ENCODE data around the gene POPDC3. TPM values are rescaled to one million over a fixed set of nuclear protein-coding genes. Genes with fewer than 3 reads are reported as not detected.

Gene POPDC3
- polyA plus RNA-seq, 10 donors: 47.4 to 94.8 (median 63.8) TPM

DNA sequence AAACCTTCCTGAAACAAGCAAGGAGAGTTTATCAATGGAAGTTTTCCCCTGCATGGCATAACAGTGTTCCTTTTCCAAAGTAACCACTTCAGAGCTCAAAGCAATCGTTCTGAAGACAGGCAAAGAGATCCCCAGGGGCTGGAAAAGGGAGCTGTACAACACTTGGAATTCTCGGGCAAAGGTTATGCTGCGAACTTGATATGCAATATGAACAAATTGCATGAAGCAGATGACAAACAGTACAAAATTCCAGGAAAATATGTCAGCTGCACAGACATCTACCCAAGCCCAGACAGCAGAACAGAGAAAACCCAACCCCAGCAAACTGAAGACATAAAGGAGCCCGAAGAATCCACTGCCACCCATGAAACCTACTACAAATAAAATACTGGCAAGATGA, 18.4 kb downstream of the POPDC3 start:
- no peak for DNase-seq

DNA sequence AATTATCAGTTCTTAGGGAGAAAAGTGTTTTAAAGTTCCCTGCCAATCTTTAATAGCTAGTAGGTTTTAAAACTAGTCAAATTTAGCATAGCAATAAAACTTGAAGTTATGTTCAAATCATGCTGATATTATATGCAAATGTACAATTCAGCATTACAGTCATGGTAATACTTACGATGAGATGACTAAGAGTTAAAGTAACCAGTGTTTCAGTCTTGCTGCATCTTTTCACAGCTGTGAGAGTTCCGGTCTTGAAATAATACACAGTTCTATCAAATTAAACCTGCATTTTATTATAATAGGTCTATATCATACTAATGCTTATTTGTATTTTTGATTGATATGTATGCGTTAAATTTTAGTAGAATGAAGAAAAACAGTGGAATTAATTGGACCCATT, 26.1 kb downstream of the POPDC3 start:
- no peak for DNase-seq

DNA sequence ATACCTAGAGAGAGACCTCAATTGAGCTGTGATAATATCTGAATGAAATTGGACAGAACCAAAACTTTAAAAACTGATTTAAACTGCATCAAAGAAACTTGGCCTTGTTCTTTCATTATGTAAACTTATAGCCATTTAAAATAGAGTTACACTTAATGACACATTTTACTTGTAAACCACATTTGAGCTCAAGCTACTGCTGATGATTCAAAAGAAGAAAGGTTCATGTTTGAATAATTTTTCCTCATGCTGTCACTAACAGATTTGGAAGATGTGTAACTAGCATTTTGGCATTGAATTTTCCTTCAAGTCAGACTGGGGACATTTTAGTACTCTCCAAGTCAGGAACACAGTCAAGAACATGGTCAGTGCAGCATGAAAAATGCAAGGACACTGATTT, 26.9 kb downstream of the POPDC3 start:
- DNase-seq: no peak

DNA sequence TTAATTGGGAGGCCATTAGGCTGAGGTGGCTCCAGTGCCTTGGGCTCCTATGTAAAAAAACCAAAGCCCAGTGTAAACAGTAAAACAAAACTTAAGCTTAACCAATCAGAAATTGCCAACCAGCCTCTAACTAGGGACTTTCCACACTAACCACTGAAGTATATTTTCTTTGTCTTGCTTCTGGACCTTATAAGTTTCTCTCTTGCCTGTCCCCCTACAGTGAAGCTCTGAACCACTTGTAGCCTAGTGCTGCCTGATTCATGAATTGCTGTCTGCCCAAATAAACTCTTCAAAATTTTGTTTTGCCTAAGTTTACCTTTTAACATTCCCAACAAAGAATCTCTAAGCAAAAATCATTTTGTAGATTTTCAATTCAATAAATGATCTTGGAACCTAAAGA, 28.2 kb downstream of the POPDC3 start:
- no peak for DNase-seq

DNA sequence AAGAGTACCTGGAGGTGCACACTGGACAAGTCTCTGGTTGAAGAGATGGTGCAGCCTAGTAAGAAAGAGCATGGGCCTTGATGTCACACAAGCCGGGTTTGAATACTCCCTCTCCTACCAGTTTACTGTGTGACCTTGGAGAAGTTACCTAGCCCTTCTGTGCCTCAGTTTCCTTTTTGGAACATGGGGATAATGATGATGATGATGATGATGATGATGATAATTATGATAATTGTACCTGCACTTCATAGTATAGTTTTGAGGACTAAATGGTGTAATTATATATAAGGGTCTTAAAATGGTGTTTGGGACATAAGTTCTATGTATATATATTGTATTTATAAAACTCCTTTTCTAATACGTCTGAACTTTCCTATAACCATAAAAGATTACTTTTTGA, 41.7 kb downstream of the POPDC3 start:
- DNase-seq: no peak

DNA sequence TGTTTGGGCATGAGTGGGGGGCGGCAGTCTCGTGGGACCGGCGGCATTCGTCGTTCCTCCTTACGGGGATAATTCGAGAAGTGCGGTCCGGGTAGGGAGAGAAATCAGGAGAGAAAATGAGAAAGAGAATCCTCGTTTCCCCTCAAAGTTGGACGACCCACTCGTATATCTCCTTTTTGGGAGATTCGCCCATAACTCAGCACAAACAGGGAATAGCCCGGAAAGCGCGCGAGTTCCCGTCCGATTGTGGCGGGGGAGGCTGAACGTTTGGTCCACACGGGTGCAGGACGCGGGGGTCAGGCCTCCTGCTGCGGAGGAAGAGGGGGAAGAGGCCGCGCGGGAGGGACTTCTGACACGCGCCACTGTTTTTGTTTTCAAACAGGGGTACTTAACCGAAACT, 42.4 kb downstream of the POPDC3 start:
- DNase-seq: peak in 1 of 3 donors; percentile 65

DNA sequence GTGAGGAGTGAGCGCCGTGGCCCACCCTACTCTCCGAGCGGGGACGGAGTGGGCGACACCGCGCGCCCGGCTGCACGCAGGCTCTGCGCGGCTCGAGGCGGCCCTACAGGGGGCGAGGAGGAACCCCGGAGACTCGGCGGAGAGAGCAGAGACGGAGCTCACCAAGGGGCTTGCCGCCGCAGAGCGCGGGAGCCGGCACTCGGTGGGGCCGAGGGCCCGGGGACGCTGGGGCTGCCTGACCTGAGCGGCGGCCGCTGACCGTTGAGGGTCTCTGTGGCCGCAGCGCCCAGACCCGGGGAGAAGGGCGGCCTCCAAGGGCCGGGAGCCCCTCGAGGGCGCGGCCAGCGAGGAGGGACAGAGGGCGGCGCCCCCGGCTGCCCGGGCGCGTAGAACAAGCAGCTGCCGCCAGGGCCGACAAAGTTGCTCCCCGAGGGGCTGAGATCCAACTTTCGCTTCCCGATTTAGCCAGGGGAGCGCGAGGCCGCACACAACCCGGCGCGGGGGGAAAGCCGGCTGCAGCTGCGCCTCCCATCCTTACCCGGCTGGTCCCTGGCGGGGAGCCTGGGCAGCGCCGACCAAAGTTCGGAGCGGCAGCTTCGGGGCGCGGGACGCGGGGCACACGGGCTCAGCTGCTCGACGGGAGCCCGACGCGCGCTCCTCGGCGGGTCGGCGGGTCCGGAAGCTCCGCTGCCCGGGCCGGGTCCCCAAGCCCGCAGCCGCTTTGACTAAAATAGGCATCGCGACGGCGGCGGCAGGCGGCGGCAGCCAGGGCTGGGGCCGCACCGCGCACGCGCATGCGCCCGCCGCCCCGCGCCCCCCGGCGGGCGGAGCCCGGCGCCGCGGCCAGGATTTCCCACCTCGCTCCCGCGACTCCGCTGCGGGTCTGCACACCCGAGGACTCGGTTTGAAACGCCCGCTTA, 43.1 kb downstream of the POPDC3 start:
- DNase-seq: peak; percentile 57 to 88 (median 70)

DNA sequence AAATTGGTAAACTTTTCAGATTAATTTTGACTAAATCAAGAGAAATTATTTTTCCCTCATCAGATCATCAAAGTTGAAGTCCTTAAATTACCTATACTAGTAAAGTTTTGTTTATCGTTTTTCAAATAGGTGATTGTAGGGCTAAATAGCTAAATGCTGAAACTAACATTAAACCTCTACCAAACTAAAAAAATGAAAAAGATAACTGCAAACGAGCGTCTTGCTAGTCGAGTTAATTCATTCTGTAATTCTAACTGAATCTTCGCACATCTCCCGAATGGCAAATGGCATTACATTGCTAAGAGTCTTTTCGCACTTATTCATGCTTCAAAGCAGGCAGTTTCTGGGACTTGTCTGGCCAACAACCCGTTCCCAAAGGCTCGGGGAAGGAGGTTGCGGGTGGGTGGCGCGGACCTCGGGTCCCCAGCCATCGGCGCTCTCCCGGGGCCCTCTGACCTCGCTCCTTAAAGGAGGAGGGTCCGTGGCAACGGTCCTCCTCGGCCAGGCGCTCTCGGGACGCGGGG, 43.8 kb downstream of the POPDC3 start:
- DNase-seq: no peak

DNA sequence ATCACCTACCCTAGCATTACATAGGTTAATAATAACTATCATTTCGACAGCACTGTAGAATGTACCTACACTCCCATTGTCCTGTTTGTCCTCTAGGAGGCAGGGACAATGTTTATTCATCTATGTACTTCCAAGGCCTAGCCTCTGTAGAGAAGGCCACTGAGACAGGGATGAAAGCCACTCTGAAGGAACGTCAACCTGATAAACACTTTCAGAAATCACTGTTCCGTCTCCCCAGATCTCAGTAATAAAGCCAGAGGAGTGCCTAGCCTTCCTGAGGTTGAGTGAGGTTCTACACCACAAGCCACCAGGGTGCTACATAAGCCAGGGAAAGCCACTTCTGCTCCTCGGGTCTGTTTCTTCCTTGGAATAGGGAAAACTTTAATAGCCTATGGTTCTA, 44.8 kb downstream of the POPDC3 start:
- DNase-seq: peak; percentile 6 to 41 (median 14)

DNA sequence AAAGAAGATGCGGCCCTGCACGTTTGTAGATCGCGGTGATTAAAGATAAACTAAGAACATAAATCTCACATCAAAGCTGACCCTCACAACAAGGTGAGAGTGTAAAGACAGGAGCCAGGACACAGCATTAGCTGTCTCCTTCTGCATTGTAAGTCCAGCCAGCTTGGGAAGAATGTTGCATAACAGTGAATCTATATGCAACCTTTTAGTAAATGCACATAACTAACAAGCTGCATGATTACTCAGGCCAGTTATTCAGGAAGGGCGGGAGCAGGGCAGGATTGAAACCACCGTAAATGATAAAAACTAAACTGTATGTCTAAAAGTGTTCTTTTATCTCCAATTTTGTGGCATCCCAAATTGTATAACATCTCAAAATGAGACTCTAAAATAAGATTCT, 57.1 kb downstream of the POPDC3 start:
- DNase-seq: no peak

DNA sequence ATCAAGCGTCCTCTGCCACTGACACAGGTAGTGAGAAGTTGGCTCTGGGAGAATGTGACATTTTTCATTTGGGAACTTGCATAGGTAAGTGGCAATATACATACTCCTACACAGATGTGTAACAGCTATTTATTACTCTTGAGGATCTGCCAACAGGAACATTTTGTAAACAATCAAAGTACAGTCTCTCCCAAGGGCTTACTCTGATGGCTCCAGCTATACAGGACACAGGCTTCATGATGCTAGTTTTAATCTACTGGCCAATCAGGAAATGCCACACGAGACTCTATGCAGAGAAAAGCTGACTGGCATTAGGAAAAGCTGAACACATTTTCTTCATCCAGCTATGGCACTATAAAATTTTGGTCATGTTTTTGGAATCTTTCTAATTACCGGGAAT, 57.8 kb downstream of the POPDC3 start:
- no peak for DNase-seq

DNA sequence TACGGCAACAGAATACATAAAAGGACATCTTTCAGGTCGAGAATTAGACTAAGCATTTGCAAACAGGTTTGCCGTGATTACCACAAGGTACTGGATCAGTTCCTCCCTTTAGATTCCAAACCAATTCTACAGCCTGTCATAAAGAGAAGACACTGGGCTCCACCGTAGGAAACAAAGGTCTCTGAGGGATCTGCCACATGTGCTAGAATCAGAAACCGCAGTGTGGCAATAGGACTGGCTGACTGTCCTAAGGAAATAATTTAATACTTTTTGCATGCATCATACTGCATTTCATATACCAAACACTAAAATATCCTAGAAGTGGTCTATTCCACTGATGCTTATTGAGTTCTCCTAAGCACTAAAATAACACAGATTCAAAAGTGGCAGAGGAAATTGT, 59.2 kb downstream of the POPDC3 start:
- no peak for DNase-seq

DNA sequence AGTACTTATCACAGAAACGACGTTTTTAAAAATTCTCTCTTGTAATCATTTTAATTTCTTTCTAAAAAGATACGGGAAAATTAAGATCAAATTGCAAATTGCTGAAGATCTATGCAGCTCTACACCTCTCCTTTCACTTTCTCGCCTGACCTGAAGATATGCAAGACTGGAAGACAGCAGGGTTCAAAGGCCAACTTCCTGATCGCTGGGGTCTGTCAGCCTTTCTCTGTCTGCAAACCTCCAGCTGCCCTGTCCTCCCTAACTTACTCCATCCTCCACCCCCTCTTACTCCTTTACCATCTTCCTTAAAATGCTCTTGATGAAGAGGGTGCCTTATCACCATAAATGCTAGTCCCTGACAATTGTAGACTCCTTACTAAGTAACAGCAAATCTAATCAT, 63.7 kb downstream of the POPDC3 start:
- DNase-seq: no peak

DNA sequence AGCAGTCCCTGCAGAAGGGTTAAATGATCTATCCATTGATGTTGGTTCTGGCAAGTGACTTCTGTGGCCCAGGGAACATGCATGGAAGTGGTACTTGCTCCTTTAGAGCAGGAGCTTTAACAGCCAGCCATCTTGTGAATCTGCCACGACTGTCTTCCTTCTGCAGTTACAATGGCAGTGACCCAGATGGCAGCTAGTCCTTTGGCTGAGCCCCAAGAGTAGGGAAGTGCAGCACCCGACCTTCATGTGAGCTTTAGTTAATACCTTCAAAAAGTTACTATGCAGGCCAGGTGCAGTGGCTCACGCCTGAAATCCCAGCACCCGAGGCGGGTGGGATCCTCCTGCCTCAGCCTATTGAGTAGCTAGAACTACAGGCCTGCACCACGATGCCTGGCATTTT, 66.4 kb downstream of the POPDC3 start:
- no peak for DNase-seq

DNA sequence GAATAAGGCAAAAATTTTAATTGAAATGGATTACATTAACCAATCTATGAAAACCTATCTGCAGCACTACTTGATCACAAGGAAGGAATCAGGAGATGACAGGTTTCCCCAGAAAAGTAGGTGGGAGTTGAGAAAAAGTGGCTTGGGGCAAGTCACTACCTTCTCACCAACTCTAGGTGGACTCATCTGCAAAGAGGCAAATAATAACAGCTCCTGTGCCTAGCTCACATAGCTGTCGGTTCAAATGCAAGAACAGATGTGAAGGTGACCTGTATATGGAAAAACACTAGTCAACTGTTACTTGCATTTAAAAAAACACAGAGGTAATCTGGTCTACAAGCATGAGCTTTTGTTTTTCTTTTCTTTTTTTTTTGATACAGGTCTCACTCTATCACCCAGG, 67.2 kb downstream of the POPDC3 start:
- DNase-seq: no peak

DNA sequence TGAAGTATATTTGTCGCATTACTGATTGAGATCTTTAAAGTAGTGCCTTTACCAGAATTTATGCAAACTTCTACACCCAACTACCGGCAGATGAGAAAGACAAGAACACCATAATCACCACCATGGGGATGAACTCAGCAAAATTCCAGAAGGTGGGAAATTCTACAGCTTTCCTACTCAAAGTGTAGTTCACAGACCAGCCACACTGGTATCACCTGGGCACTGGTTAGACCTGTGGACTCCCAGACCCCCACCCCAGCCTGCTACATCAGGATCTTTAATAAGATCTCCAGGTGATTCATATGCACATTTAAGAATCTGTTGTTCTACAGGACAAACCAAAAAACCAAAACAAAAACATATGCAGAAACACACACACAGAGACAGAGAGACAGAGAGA, 67.9 kb downstream of the POPDC3 start:
- no peak for DNase-seq

DNA sequence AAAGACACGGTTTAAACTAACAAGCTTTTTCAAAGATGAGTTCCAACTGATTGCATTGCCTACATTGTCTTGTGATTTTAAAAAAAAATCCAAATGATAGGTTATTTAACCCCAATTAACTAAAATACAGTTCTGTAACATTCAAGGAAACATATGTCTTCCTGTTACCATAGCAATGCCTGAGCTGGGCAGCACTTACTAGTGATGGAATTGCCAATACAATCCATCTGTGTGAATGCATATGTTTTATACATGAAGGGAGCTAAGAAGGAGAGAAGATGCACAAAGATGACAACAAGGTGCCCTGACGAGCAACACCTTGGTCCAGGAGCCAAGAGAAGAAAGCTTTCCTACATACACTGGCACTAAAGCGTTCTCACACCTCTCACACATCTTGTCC, 68.7 kb downstream of the POPDC3 start:
- DNase-seq: no peak

DNA sequence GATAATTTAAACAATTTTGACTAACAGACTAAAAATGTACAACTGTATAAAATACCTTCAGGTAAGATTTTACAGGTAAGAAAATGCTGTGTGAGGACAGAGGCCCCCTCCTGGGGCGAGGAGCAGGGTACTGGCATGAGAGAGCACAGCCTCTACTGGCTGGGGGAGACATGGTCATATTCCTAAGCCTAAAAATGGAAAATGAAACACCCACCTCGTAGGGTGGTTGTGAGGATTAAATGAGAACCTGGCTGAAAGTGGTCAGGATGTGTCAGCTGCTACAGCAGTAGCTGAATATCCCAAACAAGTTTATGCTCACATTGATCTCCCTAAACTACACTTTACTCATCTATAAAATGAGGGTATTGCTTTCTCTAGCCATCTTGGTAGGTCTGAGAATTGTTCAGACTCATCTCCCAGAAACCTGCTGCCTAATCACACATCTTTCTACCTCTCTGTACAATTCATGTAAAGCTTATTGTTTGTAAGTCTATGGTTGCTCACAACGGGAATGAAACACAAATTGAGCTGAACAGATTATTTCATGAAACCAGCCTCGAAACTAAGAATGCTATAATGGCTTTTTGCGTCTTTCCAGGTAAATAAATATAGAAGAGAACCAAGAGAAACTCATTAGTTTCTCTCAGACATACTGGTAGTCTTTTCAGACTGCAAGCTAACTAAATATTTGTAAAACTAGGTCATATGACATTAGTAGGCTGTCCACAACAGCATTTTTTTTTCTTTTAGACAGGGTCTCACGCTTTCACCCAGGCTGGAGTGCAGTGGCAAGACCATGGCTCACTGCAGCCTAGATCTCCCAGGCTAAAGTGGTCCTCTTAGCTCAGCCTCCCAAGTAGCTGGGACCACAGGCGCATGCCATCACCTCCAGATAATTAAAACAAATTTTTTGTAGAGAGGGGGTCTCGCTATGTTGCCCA, 69.6 kb downstream of the POPDC3 start:
- no peak for DNase-seq

DNA sequence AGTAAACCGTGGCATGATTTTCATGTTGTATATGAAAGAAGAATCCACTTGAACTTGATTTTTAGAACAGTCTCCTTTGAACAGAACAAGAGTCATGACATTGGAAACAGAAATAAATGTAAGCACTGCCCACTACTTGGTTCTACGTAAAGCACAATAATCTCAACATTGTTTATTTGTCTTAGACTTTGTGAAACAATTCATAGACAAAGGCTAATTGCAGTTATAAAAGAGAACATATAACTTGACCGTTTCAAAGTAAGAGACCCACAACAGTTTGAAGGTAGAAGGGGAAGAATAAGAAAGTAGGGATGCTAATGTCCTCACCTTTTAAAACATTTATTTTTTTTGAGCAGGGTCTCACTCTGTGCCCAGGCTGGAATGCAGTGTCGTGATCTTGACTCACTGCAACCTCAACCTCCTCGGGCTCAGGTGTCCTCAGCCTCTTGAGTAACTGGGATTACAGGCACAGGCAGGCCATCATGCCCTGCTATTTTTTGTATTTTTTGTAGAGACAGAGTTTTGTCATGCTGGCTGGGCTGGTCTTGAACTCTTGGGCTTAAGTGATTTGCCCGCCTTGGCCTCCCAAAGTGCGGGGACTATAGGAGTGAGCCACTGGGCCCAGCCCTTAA, 71.1 kb downstream of the POPDC3 start:
- no peak for DNase-seq

Measured in muscle of back (tissue), 11 donors.